ENCODE results near the gene COMMD8. TPM values are rescaled to one million over a fixed set of nuclear protein-coding genes. Genes with fewer than 3 reads are reported as not detected.

COMMD8 gene
- total and polyA plus RNA-seq, 10 donors: 14.1 to 30.9 (median 20.1) TPM

DNA sequence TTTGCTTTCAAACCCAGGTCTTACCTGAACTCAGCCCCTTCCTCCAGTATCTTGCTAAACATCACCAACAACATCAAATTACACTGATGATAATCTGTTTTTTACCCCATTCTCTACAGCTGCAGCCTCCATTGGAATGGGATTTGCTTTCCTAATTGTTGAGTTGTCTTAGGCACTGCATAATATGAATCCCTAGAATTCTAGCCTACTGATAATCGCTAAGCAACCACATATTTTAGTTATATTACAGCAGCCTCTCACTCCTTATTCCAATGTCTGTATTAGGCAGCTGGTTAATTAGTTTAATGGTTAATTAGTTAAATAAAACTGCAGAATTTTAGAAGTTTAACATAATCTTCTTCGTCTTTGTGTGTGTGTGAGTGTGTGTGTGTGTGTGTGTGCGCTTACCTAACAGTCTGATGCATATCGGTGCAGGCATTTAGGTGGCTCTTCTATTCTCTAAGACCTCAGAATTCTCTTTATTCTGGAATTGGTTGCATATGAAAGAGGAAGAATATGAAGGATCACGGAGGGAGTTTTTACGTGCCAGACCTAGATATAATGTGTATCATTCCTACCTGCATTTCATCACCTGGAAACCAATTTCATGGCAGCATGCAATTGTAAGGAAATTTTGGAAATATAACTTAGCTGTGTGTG is 5.3 kb upstream of the COMMD8 start:
- 91 to 96% (median 93%) methylated on average over 6 of the region's 6 CpGs for WGBS, 5 donors
- intact Hi-C loops (cut with DNase I; ENCODE audit: low total_unique reads): loop anchor here (10.0 kb wide), 1 partner anchor 96 kb away; no protein-coding TSS in a partner anchor
- H3K4me3 ChIP-seq: no peak overlapping the region
- no peaks in the 10 kb centered on the region for H3K9me3 ChIP-seq
- H3K27ac ChIP-seq: no peak overlapping the region
- no peak for TF ChIP-seq POLR2A (IDR thresholded peaks at IDR 0.05)
- TF ChIP-seq, protein P1, sequence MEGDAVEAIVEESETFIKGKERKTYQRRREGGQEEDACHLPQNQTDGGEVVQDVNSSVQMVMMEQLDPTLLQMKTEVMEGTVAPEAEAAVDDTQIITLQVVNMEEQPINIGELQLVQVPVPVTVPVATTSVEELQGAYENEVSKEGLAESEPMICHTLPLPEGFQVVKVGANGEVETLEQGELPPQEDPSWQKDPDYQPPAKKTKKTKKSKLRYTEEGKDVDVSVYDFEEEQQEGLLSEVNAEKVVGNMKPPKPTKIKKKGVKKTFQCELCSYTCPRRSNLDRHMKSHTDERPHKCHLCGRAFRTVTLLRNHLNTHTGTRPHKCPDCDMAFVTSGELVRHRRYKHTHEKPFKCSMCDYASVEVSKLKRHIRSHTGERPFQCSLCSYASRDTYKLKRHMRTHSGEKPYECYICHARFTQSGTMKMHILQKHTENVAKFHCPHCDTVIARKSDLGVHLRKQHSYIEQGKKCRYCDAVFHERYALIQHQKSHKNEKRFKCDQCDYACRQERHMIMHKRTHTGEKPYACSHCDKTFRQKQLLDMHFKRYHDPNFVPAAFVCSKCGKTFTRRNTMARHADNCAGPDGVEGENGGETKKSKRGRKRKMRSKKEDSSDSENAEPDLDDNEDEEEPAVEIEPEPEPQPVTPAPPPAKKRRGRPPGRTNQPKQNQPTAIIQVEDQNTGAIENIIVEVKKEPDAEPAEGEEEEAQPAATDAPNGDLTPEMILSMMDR (IDR thresholded peaks at IDR 0.05 in 8 of 11, conservative IDR thresholded peaks at IDR 0.05 in 3 of 11): no peak
- no peak for TF ChIP-seq POLR2AphosphoS5 (IDR thresholded peaks at IDR 0.05)
- no peak for DNase-seq
- no peaks in the 10 kb centered on the region for H3K27me3 ChIP-seq (replicated peaks in 1 of 7)
- no peaks in the 10 kb centered on the region for H3K36me3 ChIP-seq
- peaks cover 0 to 14% (median 6%) of the 10 kb centered on the region in 6 donors for H3K4me1 ChIP-seq

DNA sequence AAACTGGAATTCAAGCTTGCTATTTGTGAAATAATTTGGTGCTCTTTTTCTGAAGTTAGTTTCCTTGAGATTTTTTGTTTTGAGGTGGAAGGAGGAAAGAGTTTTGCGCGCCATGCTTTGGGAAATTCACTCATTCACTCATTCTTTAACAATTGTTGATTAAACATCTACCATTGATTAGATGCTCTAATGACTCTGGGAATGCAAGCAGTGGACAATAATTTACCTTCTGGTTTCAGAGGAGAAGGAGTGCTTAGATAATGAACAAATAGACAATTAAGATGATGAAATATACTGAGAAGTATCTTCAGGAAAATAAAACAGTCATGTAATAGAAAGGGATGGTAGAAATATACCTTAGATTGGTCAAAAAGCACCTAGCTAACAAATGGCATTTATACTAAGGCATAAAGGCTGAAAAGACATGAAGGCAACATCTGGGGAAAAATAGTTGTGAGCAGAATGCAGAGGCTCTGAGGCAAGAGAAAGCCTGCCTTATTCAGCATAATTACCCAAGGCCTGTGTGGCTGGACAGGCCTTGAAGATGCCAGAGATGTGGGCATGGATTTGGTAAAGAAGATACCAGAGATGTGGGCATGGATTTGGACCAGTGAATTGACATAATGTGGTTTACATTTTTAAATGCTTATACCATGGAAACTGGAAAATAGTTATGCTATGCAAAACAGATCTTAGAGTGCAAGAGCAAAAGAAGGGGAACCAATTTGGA is 2.7 kb upstream of the COMMD8 start:
- TF ChIP-seq POLR2AphosphoS5 (IDR thresholded peaks at IDR 0.05): no peak
- no peak for TF ChIP-seq POLR2A (IDR thresholded peaks at IDR 0.05)
- TF ChIP-seq, protein P1 (IDR thresholded peaks at IDR 0.05 in 8 of 11, conservative IDR thresholded peaks at IDR 0.05 in 3 of 11): no peak
- H3K27me3 ChIP-seq (replicated peaks in 1 of 7): no peaks in the 10 kb centered on the region
- DNase-seq: no peak
- no peak overlapping the region for H3K27ac ChIP-seq
- no peaks in the 10 kb centered on the region for H3K36me3 ChIP-seq
- peaks cover 0 to 38% (median 22%) of the 10 kb centered on the region in 6 donors for H3K4me1 ChIP-seq
- 37 to 45% (median 42%) methylated on average over 2 of the region's 2 CpGs for WGBS, 5 donors
- H3K4me3 ChIP-seq: no peak overlapping the region
- H3K9me3 ChIP-seq: no peaks in the 10 kb centered on the region
- intact Hi-C loops (cut with DNase I; ENCODE audit: low total_unique reads): loop anchor here (10.0 kb wide), 1 partner anchor 99 kb away; no protein-coding TSS in a partner anchor

DNA sequence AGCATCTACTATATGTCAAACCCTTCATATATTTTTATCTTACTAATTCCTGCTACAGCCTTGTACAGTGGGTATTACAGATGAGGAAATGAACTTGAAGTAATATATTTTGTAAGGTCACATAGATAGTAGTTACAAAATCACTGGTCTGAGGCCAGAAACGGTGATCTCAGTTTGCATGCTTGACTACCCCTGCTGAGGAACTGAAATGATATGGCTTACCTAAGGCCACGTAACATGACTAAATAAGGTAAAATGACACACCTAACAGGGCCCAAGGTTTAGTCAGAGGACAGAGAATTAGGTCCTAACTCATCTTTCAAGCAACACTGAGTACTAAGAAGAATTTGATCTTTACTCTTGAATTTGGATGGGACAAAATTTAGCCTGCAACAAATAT is 1.5 kb upstream of the COMMD8 start:
- TF ChIP-seq, protein P1 (IDR thresholded peaks at IDR 0.05 in 8 of 11, conservative IDR thresholded peaks at IDR 0.05 in 3 of 11): no peak
- no peak for TF ChIP-seq POLR2AphosphoS5 (IDR thresholded peaks at IDR 0.05)
- TF ChIP-seq POLR2A (IDR thresholded peaks at IDR 0.05): no peak
- intact Hi-C loops (cut with DNase I; ENCODE audit: low total_unique reads): loop anchor here (10.0 kb wide), 1 partner anchor 100 kb away; no protein-coding TSS in a partner anchor
- peaks cover 0 to 50% (median 22%) of the 10 kb centered on the region in 6 donors for H3K4me1 ChIP-seq
- peak overlapping the region in 1 of 8 donors; percentile 3 for H3K27ac ChIP-seq
- DNase-seq: no peak
- WGBS, 5 donors: 32 to 64% (median 39%) methylated on average over 2 of the region's 2 CpGs
- H3K4me3 ChIP-seq: no peak overlapping the region
- H3K36me3 ChIP-seq: peaks cover 0 to 2% (median 0%) of the 10 kb centered on the region in 6 donors
- H3K9me3 ChIP-seq: no peaks in the 10 kb centered on the region
- no peaks in the 10 kb centered on the region for H3K27me3 ChIP-seq (replicated peaks in 1 of 7)

DNA sequence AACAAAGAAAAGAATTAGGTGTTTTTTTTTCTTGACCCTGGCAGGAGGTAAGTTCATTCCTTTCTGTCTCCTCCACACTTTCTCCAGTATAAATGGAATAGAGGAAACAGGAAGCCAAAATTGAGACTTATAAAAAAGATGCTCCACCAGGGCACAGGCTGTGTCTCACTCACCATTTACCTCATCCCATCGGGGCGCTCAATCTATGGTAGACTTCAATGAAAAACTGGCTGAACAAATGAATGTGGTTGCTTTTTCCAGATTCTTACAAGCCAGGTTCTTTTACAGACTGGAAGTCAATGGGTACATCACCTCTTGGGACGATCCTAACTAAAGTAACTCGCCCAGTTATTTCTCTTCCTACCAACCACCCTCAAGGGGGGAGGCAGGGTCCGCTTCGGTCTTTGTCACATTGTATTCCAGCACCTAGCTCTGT is 685 bp downstream of the COMMD8 start:
- peaks cover 0 to 22% (median 7%) of the 10 kb centered on the region in 6 donors for H3K36me3 ChIP-seq
- no peak for DNase-seq
- H3K9me3 ChIP-seq: no peaks in the 10 kb centered on the region
- H3K4me1 ChIP-seq: peaks cover 0 to 54% (median 22%) of the 10 kb centered on the region in 6 donors
- H3K27me3 ChIP-seq (replicated peaks in 1 of 7): no peaks in the 10 kb centered on the region
- H3K4me3 ChIP-seq: peak overlapping the region; percentile 79 to 93 (median 88)
- TF ChIP-seq POLR2A (IDR thresholded peaks at IDR 0.05): no peak
- TF ChIP-seq, protein P1 (IDR thresholded peaks at IDR 0.05 in 8 of 11, conservative IDR thresholded peaks at IDR 0.05 in 3 of 11): no peak
- no peak for TF ChIP-seq POLR2AphosphoS5 (IDR thresholded peaks at IDR 0.05)
- H3K27ac ChIP-seq: peak overlapping the region; percentile 84 to 95 (median 90)
- WGBS, 5 donors: 5 to 13% (median 8%) methylated on average over 6 of the region's 6 CpGs
- intact Hi-C loops (cut with DNase I; ENCODE audit: low total_unique reads): loop anchor here (10.0 kb wide), 1 partner anchor 102 kb away; no protein-coding TSS in a partner anchor

Measured in spleen (tissue), 11 donors.